Aorta (tissue), 5 donors: ENCODE results near the gene DNAAF3. TPM values are rescaled to one million over a fixed set of nuclear protein-coding genes. Genes with fewer than 3 reads are reported as not detected.
"Not testable (repeated sequence)": the region's sequence is repeated elsewhere in the genome, so short reads cannot be mapped to it uniquely, and the experiment has no call there.

Source experiments
- ATAC-seq: fragments of 200-7000 bp; cut with Tn5 transposase; one replicate; pipeline ENCODE4 v1.9.1; 2022; ENCODE audit warnings: moderate library complexity; ENCODE audit not compliant: low FRiP score
- DNase-seq, 2 donors: peaks; one replicate each; pipeline ENCODE4 v3.0.0-alpha.2; 2020
- H3K27ac ChIP-seq, 2 donors: one replicate each; pipeline ENCODE4 v1.5.1; 2013; ENCODE audit warnings: low read length in 2 of 2, mild to moderate bottlenecking in 2 of 2, moderate library complexity in 2 of 2, control low read depth in 1 of 2, inconsistent platforms in 1 of 2, low read depth in 1 of 2
- H3K27me3 ChIP-seq, 2 donors: one replicate each; pipeline ENCODE4 v1.6.1; 2013; ENCODE audit warnings: control low read depth in 1 of 2, low read length in 1 of 2, mild to moderate bottlenecking in 1 of 2, moderate library complexity in 1 of 2; ENCODE audit not compliant: insufficient read depth in 2 of 2, control insufficient read depth in 1 of 2
- H3K36me3 ChIP-seq, 2 donors: one replicate each; pipeline ENCODE4 v1.6.1; 2013; ENCODE audit warnings: control low read depth in 1 of 2, low read length in 1 of 2, mild to moderate bottlenecking in 1 of 2; ENCODE audit not compliant: insufficient read depth in 2 of 2, control insufficient read depth in 1 of 2
- H3K4me1 ChIP-seq, 2 donors: one replicate each; pipeline ENCODE4 v1.6.1; 2013; ENCODE audit warnings: low read length in 2 of 2, control low read depth in 1 of 2, mild to moderate bottlenecking in 1 of 2, moderate library complexity in 1 of 2; ENCODE audit not compliant: insufficient read depth in 2 of 2, control insufficient read depth in 1 of 2
- H3K4me3 ChIP-seq, 2 donors: one replicate each; pipeline ENCODE4 v1.5.1; 2013; ENCODE audit warnings: low read length in 2 of 2, control low read depth in 1 of 2, mild to moderate bottlenecking in 1 of 2
- H3K9me3 ChIP-seq: one replicate; pipeline ENCODE4 v1.6.1; 2013; ENCODE audit warnings: mild to moderate bottlenecking, low read length; ENCODE audit not compliant: control insufficient read depth
- WGBS, 2 donors: extraction: QIAGEN DNeasy Blood & Tissue Kit; methylation state at CpG; one replicate each; pipeline ENCODE4 v1.1.7; 2013; 5-methylcytosine and 5-hydroxymethylcytosine counted together
- intact Hi-C, 2 donors: fragments of 100-400 bp; cut with DNase I; formaldehyde crosslinking; loops; one replicate each; pipeline versions ENCODE4 v1.14.2 to v1.15.0; 2022
- polyA plus RNA-seq, 2 donors: library from polyadenylated mRNA; stranded (reverse); fragments of 200-250 nt; gene quantifications; one replicate each; pipeline ENCODE4 v1.2.3, GENCODE V29; 2013
- total RNA-seq, 2 donors: library from RNA; stranded (reverse); fragmentation: NEBNext Ultra II Directional; extraction: Animal tissue kit (Norgen Biotek cat#: 25700); gene quantifications; one replicate each; pipeline ENCODE4 v1.2.1, GENCODE V29; 2021
- donor health status: healthy with polysubstance abuse.
- donor health status: Bipolar disorder and iron deficiency.
- donor health status: DM: no; HTN: no; CAD: no.
- donor health status: DM: no; HTN: no; CAD: no.
- donor health status: DM: yes; HTN: yes; CAD: no.

The DNAAF3 gene
- total and polyA plus RNA-seq, 4 donors = 0.38 to 0.87 TPM; not detected in 2

- 37 to 51% methylated on average over 18 of the region's 18 CpGs for WGBS, 2 donors
- Histone ChIP-seq H3K36me3 (no peaks in the 10 kb centered on the region), H3K27ac (no peak overlapping the region), H3K9me3 (no peaks in the 10 kb centered on the region), H3K27me3 (no peaks in the 10 kb centered on the region), H3K4me3 (no peak overlapping the region), H3K4me1 (no peaks in the 10 kb centered on the region)
- DNase-seq (no peak), ATAC-seq (no peak)
- intact Hi-C loops = no loop called here
Observed at GRCh38 chr19:55158848-55159749, 7.3 kb downstream of the DNAAF3 start.

- ATAC-seq = no peak
- DNase-seq = no peak
Observed at GRCh38 chr19:55158423-55158822, 8.0 kb downstream of the DNAAF3 start.

GRCh38 chr19:55157064-55157908 lies 9.1 kb downstream of the DNAAF3 start, which contains the start of gene TNNI3:
TNNI3 (minus strand) TSS chr19:55157732; CDS start chr19:55157589, 143 bp downstream.
- no peaks in the 10 kb centered on the region for H3K9me3 ChIP-seq
- no peak within 1 kb of the TSS for H3K4me3 ChIP-seq
- no peak within 1 kb of the TSS for H3K27ac ChIP-seq
- ATAC-seq = no peak
- WGBS, 2 donors = 45 to 46% methylated on average over 34 to 39 of the region's 39 CpGs
- H3K36me3 ChIP-seq = no peaks in the 10 kb centered on the region
- H3K27me3 ChIP-seq = no peaks in the 10 kb centered on the region
- no peaks in the 10 kb centered on the region for H3K4me1 ChIP-seq
- intact Hi-C loops = no loop called here
- DNase-seq = no peak

More at GRCh38 chr19:55158423-55158822, 8.0 kb downstream of the DNAAF3 start:
- intact Hi-C loops = no loop called here
- Histone ChIP-seq H3K27ac (no peak overlapping the region), H3K4me1 (no peaks in the 10 kb centered on the region), H3K4me3 (no peak overlapping the region), H3K36me3 (no peaks in the 10 kb centered on the region), H3K9me3 (no peaks in the 10 kb centered on the region), H3K27me3 (no peaks in the 10 kb centered on the region)
- 77 to 78% methylated on average over 4 of the region's 4 CpGs for WGBS, 2 donors

GRCh38 chr19:55156202-55157063 lies 10.0 kb downstream of the DNAAF3 start:
- Histone ChIP-seq H3K27me3 (no peaks in the 10 kb centered on the region), H3K27ac (no peak overlapping the region), H3K36me3 (no peaks in the 10 kb centered on the region), H3K9me3 (no peaks in the 10 kb centered on the region), H3K4me3 (no peak overlapping the region), H3K4me1 (no peaks in the 10 kb centered on the region)
- 3 to 5% methylated on average over 48 to 52 of the region's 52 CpGs for WGBS, 2 donors
- ATAC-seq = no peak
- intact Hi-C loops = no loop called here
- DNase-seq = no peak

- H3K27me3 ChIP-seq, H3K4me3 ChIP-seq, intact Hi-C loops, ATAC-seq, H3K27ac ChIP-seq, H3K4me1 ChIP-seq, DNase-seq, H3K9me3 ChIP-seq, H3K36me3 ChIP-seq: not testable (repeated sequence)
- 4 to 5% methylated on average over 5 of the region's 5 CpGs for WGBS, 2 donors
Observed at GRCh38 chr19:55155784-55156183, 10.6 kb downstream of the DNAAF3 start.

GRCh38 chr19:55153652-55154264 lies 12.7 kb downstream of the DNAAF3 start:
- 89% methylated on average over 12 of the region's 12 CpGs for WGBS, 2 donors
- Histone ChIP-seq H3K36me3 (no peaks in the 10 kb centered on the region), H3K9me3 (no peaks in the 10 kb centered on the region), H3K4me3 (no peak overlapping the region), H3K27me3 (no peaks in the 10 kb centered on the region), H3K4me1 (no peaks in the 10 kb centered on the region), H3K27ac (no peak overlapping the region)
- DNase-seq (no peak), ATAC-seq (no peak)
- intact Hi-C loops = no loop called here

- intact Hi-C loops = no loop called here
- H3K4me3 ChIP-seq = no peak overlapping the region
- H3K9me3 ChIP-seq = no peaks in the 10 kb centered on the region
- no peaks in the 10 kb centered on the region for H3K27me3 ChIP-seq
- DNase-seq (no peak), ATAC-seq (no peak)
- no peaks in the 10 kb centered on the region for H3K4me1 ChIP-seq
- H3K27ac ChIP-seq = no peak overlapping the region
- H3K36me3 ChIP-seq = no peaks in the 10 kb centered on the region
Observed at GRCh38 chr19:55152017-55152416, 14.4 kb downstream of the DNAAF3 start.
